DMS 273 (cell line): ENCODE measurements around the gene CPA2.

Experiments
- DNase-seq: peaks from one replicate; lab custom pipeline; 2025; ENCODE audit not compliant: unreplicated experiment; lab: John Stamatoyannopoulos, UW

The CPA2 gene

DNA sequence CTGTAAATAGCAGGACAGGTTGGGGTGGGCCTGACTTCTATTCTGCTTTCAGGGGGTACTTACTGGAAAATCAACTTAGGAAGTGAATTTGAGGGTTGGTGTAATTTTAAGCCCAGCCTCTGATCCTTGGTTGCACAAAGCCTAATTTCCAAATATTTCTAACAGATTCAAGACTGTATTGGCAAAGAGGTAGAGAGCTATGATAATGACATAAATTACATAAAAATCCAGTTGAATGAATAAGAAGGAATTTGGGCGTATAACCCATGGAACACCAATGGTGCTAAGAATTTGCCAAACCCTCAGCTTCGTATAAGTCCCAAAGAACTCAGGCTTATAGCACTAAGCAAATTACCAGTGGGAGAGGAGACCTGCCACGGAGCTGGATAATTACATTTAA is 38.2 kb downstream of the CPA2 start:
- no peak for DNase-seq

DNA sequence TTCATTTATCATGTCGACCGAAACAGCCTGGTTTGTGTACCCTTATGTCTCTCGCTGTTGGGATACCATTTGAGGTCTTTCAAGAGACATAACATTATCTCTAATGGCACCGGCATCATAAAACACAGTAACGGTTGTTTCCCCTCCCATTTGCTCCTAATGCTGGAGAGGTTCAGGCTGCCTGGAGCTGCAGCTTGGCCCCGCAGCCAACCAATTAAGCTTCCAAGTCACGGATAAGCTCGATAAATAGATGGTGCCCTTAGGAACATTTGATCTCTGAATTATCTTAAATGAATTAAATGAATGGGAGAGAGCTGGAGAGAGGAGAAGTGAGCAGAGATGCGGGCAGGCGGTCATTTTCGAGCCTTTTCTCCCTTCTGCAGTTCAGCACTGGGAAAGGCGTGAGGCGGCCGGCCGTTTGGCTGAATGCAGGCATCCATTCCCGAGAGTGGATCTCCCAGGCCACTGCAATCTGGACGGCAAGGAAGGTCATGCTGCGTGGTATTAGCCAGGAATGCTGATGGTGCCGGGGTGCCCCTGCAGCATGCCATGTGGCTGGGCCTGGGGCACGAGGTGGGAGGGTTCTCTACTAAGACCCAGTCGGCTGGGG is 38.9 kb downstream of the CPA2 start:
- DNase-seq: no peak

DNA sequence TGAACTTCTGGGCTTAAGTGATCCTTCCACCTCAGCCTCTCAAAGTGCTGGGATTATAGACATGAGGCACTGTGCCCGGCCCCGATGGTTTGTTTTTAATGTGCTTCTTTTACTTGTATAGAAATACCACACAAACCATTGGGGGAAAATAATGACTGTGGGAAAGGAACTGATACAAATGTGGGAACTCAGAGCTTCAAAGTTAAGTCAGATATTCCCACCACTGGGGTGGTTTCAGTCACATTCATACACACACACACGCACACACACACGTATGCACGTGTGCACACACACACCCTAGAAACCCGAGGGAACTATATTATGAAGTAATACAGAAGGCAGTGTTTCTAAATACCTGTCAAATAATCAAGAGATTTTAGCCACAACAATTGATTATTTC is 43.3 kb downstream of the CPA2 start:
- DNase-seq: no peak

DNA sequence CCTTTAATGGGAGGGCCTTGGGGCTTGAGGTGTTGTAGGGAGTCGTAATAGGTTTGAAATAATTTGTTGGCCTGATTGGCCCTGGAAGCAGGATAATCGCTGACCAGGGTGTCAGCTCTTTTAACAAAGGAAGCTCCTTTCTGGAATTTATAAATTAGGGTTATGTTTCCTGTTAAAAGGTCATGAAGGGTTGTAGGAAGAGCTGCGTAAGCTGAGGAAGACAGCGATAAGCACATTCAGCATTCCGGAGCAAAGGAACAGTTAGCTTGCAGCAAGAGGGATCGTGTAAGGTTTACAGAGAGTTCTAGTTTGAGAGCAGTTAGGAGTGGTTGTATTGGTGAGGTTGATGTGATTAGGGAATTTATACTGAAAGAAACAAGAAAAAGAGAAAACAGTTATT is 47.6 kb downstream of the CPA2 start:
- no peak for DNase-seq

DNA sequence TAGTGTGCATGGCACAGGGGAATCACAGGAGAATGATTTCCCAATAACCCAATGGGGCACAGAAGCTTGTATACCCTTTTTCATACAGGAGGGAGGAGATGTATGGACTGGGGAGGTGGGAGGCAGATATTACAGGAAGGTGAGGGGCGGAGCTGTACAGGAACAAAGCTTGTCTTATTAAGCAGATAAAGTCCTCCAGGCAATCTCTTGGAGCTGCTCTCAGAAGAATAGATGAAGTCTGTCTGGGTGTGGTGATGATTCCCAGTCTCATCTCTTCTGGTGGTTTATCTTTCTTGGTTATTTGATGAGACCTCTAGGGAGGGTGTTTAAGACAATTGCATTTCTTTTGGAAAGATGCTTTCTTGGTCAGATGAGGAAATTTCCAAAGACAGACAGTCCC is 52.9 kb downstream of the CPA2 start:
- no peak for DNase-seq

DNA sequence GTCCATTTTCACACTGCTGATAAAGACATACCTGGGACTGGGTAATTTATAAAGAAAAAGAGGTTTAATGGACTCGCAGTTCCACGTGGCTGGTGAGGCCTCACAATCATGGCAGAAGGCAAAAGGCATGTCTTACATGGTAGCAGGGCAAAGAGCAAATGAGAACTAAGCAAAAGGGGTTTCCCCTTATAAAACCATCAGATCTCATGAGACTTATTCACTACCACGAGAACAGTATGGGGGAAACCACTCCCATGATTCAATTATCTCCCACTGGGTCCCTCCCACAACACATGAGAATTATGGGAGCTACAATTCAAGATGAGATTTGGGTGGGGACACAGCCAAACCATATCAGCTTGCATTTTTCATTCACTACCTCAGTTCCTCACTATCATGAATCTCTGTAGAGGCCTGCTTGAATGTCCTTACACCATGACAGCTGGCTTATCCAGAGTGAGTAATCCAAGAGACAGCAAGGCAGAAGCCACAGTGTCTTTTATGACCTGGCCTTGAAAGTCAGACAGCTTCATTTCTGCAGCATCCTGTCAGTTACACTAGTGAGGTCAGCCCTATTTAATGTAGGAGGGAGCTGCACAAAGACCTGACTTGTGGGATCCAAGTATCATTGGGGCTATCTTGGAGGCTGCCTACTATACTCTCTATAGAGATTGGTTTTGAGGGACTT is 55.0 kb downstream of the CPA2 start:
- DNase-seq: peak; percentile 21

DNA sequence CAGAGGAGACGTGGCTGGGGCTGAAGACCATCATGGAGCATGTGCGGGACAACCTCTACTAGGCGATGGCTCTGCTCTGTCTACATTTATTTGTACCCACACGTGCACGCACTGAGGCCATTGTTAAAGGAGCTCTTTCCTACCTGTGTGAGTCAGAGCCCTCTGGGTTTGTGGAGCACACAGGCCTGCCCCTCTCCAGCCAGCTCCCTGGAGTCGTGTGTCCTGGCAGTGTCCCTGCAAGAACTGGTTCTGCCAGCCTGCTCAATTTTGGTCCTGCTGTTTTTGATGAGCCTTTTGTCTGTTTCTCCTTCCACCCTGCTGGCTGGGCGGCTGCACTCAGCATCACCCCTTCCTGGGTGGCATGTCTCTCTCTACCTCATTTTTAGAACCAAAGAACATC is 56.0 kb downstream of the CPA2 start:
- no peak for DNase-seq

DNA sequence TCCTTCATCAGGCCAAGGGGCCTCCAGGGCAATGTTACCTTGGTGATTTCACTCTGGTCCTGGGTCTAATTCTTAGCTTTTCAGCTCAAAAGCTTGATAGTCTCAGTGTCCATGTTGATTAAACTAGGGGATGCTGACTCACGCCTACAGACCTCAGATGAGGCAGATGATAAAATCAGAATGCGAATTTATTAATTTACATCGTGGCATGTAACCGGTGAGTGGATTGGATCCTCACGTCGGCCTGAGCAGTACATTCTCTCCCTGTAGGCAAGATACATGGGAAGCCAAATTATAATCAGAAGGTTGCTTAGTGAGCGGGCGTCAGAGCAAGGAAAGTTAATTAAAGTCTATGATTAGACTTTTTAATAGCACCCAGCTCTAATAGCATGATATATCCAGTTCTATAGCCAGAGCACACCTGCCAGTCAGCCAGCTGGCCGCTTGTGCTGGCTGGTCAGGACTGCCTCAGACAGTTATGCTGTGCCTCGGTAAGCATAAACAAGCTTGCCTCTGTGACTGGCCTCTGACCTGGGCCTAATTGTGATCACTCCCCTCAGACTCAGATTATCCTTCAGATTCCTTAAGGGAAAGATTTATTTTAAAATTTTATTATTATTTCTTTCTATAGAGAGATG is 57.8 kb downstream of the CPA2 start:
- DNase-seq: peak; percentile 70

DNA sequence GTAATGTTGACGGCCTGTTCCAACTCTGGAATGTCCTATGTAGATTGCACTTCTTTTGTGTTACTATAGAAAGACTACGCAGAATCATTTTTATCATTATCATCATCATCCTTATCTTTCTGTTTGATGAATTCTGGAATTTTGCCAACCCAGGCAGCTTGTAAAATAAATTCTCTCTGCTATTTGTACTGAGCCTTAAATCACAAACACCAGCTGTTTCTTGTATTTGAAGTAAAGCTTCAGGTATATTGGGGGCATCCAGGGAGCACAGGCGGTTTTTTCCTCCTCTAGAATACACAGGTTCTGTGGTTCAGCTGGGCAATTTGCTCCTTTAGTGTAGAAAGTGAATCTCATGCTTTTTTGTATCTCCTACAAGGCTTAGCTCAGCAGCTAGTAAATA is 63.0 kb downstream of the CPA2 start:
- DNase-seq: peak; percentile 82

DNA sequence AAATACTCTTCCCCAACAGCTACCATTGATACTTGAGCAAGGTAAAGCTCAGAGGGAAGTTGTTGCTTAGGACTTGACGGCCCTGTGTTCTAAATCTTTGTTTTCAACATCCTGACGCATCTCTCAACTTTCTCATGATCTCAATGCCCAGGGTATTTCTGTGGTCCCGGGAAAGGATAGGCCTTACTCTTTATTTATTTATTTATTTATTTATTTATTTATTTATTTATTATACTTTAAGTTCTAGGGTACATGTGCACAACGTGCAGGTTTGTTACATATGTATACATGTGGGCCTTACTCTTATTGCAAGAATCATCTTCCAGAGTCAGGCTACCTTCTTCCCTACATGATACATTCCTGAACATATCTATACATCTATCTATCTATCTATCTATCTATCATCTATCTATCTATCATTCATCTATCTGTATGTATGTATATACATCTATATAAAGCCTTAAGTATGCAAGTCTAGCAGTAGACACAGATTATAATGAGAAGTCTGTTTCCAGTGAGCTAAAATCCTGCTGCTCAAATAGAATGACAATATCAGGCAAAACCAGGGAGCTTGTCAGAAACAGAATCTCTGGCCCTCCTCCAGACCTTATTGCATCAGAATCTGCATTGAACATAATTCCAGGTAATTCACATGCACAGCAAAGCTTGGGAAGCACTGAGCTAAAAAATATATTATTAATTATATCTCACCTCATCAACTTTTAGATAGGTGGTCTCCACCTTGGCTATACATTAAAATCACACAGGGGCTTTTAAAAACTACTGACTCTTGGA is 65.8 kb downstream of the CPA2 start:
- DNase-seq: peak; percentile 24

DNA sequence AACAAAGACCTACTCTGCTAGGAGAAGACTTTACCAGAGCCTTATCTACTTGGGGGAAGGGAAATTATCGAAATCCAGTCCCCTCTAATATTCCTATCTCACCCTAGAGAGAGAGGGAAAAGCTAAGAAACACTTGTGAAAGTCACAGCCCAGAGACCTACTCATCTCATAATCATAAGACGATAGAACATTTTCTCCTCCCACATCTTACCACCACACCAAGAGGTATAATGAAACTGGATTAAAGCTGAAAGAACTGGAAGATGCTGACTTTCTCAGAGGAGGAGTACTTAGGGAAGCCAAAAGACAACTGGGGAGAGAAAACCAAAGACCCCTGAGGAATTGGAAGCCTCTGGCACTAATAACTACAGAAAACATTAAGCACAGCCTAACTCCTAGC is 67.2 kb downstream of the CPA2 start:
- no peak for DNase-seq

DNA sequence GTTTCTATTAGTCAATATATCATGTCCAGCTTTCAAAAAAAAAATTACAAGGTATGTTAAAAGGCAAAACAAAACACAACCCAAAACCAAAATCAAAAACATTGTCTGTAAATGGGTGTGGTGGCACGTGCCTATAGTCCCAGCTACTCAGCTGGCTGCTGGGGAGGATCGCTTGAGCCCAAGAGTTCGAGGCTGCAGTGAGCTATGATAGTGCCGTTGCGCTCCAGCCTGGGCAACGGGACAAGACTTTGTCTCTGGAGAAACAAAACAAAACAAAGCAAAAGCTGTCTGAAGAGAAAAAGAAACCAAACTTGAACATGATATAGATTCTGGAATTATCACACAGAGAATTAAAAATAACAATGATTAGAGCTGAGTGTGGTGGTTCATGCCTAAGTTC is 67.6 kb downstream of the CPA2 start:
- no peak for DNase-seq

DNA sequence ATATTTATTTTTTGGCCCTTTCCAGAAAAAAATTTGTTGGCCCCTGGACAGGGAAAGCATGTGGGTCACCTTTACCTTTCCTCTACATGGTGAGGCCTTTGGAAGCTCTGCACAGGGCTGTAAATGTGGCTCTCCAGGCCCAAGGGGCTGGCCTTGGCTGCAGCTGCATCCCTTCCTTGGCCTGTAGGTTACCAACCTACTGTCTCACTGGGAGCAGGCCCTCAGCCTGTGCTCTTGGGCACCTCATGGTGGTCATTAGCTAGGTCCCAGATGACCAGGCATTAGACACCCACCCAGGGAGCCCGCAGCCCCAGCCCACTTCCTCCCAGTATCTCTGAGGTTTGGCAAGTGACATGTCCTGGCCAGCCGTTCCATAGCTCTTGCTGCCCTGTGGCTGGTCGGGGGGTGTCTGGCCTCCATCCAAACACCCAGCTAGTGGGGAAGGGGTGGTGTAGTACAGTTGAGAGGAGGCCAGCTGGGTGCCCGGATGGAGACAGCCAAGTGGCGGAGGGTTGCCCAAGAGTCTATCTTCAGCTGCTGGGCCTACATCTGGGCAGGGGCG is 70.8 kb downstream of the CPA2 start:
- DNase-seq: peak; percentile 55

DNA sequence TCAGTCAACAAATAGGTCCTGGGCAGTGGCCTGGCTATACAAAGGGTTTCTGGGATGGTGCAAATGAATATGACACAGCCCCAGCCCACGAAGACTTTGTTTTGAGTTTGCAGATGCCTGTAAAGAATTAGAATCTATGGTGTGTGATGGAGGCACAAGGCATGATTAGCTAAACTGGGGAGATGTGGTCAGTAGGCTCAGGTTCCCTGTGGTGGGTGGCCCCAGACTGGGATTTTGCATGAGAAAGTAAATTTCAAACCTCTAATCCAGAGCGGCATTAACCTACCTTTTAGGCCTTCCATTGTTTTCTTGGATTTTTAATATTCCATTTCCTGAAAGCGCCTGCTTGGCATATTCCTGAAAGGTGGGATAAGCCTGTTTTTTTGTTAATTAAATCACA is 71.6 kb downstream of the CPA2 start:
- DNase-seq: no peak
